ENCODE results near the gene CNTN3. TPM values are rescaled to one million over a fixed set of nuclear protein-coding genes. Genes with fewer than 3 reads are reported as not detected.

CNTN3 gene
- total and polyA plus RNA-seq, 9 donors: 3.9 to 12.5 (median 7.5) TPM

DNA sequence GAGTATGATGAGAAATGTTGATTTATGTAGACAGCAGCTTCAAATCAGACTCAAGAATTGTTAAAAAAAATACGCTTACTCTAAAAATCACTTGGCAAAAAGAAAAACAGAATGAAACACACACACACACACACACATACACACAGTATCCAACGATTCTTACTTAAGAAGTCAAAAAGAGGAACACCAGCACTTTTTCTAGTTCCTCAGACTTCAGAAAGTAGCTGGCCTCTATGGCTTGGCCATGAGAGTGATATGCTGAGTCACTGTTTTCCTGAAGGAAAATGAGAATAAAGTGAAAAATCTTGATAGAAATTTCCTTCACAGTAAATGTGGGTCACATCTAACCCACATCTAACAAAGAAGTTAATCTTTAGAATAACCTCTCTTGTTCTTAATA, 22.1 kb downstream of the CNTN3 start:
- no peak overlapping the region for H3K27ac ChIP-seq (ENCODE audit: low read length)
- no peaks in the 10 kb centered on the region for H3K36me3 ChIP-seq (ENCODE audit: control insufficient read depth, insufficient read depth, low read length)
- no peaks in the 10 kb centered on the region for H3K9me3 ChIP-seq (replicated peaks; ENCODE audit: control insufficient read depth, low read depth, low read length)
- H3K4me3 ChIP-seq (ENCODE audit: low read length): no peak overlapping the region
- H3K27me3 ChIP-seq (ENCODE audit: control insufficient read depth, insufficient read depth, low read length): no peaks in the 10 kb centered on the region
- H3K4me1 ChIP-seq (ENCODE audit: control insufficient read depth, insufficient read depth, low read length): peaks cover 7% of the 10 kb centered on the region
- peak; percentile 42 for DNase-seq
- WGBS (ENCODE audit: insufficient coverage): no CpG with 5 or more reads among the region's 2 CpGs

DNA sequence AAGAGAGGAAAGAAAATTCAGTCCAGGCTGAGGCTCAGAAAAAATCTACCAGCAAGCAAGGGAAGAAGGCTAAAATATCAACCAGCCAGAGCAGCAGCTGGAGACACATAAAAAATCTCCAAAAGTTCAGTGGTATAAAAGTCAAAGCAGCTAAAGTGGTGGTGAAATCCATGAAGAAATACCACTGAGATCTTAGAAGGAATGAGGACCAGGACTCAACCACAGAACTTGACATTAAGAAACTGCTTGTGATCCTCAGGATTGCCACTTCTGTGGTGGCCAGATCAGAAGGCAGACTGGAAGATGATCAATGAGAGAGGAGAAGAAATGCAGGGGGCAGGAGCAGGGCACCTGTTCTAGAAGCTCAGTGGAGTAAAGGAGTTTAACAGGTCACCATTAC, 22.5 kb downstream of the CNTN3 start:
- H3K27ac ChIP-seq (ENCODE audit: low read length): no peak overlapping the region
- peaks cover 7% of the 10 kb centered on the region for H3K4me1 ChIP-seq (ENCODE audit: control insufficient read depth, insufficient read depth, low read length)
- no peak for DNase-seq
- H3K27me3 ChIP-seq (ENCODE audit: control insufficient read depth, insufficient read depth, low read length): no peaks in the 10 kb centered on the region
- no peaks in the 10 kb centered on the region for H3K36me3 ChIP-seq (ENCODE audit: control insufficient read depth, insufficient read depth, low read length)
- H3K4me3 ChIP-seq (ENCODE audit: low read length): no peak overlapping the region
- no peaks in the 10 kb centered on the region for H3K9me3 ChIP-seq (replicated peaks; ENCODE audit: control insufficient read depth, low read depth, low read length)

DNA sequence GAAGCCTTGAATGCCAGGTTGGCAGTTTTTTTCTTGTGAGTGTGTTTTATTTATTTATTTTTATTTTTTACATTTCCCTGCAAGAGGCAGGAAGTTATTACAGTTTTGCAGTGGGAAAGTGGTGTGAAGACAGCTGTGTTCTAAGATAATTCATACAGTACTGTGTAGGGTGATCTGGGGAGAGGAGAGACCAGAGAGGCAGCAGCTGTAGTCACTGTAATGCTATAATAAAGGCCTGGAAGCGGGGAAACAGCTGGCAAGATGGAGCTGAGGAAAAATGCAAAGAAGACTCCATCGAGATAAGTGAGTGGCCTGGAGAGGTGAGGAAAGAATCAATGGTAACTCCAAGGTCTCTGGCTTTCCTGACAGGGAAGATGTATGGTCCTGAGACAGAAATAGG, 23.1 kb downstream of the CNTN3 start:
- Histone ChIP-seq H3K4me1 (ENCODE audit: control insufficient read depth, insufficient read depth, low read length) (peaks cover 7% of the 10 kb centered on the region), H3K27me3 (ENCODE audit: control insufficient read depth, insufficient read depth, low read length) (no peaks in the 10 kb centered on the region), H3K36me3 (ENCODE audit: control insufficient read depth, insufficient read depth, low read length) (no peaks in the 10 kb centered on the region), H3K9me3 (replicated peaks; ENCODE audit: control insufficient read depth, low read depth, low read length) (no peaks in the 10 kb centered on the region), H3K27ac (ENCODE audit: low read length) (no peak overlapping the region), H3K4me3 (ENCODE audit: low read length) (no peak overlapping the region)
- 52% methylated on average over 2 of the region's 2 CpGs for WGBS (ENCODE audit: insufficient coverage)
- DNase-seq: peak; percentile 55

DNA sequence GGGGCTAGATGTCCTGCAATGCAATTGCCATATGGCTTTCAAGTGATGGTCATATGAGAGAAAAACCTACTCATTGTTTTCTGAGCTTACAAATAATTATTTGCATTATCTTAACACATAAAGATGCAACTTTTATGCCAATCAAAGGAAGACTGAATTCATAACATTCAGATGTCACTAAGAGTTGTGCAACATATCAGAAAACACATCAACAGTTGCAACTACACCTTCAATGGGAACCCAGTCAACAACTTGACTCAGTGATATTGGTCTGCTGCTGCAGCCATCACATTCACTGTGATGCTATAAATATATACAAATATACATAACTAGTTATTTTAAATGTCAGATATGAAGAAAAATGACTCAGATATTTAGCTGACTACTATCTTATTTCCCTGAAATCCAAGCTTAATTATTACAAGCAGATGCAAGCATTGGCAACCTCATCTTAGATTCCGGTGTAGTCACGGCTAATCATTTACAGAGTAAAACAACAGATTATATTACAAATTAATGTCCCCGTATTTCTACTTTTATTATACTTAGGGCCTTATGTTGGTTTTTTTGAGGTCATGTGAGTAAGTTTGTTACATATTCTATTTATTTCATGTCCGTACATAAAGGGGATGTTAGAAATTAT, 23.7 kb downstream of the CNTN3 start:
- no peaks in the 10 kb centered on the region for H3K27me3 ChIP-seq (ENCODE audit: control insufficient read depth, insufficient read depth, low read length)
- DNase-seq: peak; percentile 12
- H3K9me3 ChIP-seq (replicated peaks; ENCODE audit: control insufficient read depth, low read depth, low read length): no peaks in the 10 kb centered on the region
- peaks cover 7% of the 10 kb centered on the region for H3K4me1 ChIP-seq (ENCODE audit: control insufficient read depth, insufficient read depth, low read length)
- WGBS (ENCODE audit: insufficient coverage): no CpG with 5 or more reads among the region's 4 CpGs
- no peak overlapping the region for H3K27ac ChIP-seq (ENCODE audit: low read length)
- no peak overlapping the region for H3K4me3 ChIP-seq (ENCODE audit: low read length)
- H3K36me3 ChIP-seq (ENCODE audit: control insufficient read depth, insufficient read depth, low read length): no peaks in the 10 kb centered on the region

DNA sequence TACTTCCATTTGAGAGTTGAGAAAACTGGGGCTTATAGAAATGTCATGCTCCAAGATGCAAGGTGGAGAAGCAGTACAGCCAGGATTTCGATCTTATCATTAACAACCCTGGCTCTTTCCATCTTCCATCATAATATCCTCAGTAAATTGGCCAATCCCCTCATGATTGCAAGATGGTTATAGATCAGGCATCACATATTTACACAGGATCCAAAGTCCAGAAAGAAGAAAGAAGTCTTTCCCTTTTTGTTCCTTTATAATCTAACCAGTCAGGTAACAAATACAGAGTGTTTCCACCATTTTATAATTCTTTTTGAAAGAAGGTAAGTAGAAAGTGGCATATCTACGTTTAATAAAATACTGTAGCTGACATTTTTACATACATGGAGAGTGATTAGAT, 29.7 kb downstream of the CNTN3 start:
- Histone ChIP-seq H3K36me3 (ENCODE audit: control insufficient read depth, insufficient read depth, low read length) (no peaks in the 10 kb centered on the region), H3K4me1 (ENCODE audit: control insufficient read depth, insufficient read depth, low read length) (no peaks in the 10 kb centered on the region), H3K4me3 (ENCODE audit: low read length) (no peak overlapping the region), H3K27ac (ENCODE audit: low read length) (no peak overlapping the region), H3K9me3 (replicated peaks; ENCODE audit: control insufficient read depth, low read depth, low read length) (no peaks in the 10 kb centered on the region), H3K27me3 (ENCODE audit: control insufficient read depth, insufficient read depth, low read length) (no peaks in the 10 kb centered on the region)
- WGBS (ENCODE audit: insufficient coverage): 100% methylated on average over 1 of the region's 2 CpGs
- DNase-seq: no peak

DNA sequence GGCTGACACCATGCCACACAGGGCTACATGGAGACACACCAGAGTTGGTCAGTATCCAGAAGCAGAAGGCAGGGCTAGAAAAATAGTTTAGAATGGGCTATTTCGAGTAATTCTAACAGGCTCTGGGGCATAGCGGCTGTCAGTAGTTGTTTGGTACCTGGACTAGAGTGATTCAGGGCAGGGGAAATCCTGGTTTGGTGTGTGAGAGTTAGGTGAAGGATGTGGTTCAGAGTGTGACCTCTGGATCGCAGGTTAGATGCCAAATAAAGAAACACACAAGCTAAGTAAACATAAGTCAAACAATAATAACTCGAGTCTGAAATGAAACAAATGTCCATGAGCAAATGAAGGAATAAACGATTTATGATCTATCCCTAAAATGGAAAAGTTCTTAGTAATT, 31.5 kb downstream of the CNTN3 start:
- Histone ChIP-seq H3K4me3 (ENCODE audit: low read length) (no peak overlapping the region), H3K9me3 (replicated peaks; ENCODE audit: control insufficient read depth, low read depth, low read length) (no peaks in the 10 kb centered on the region), H3K4me1 (ENCODE audit: control insufficient read depth, insufficient read depth, low read length) (no peaks in the 10 kb centered on the region), H3K27ac (ENCODE audit: low read length) (no peak overlapping the region), H3K27me3 (ENCODE audit: control insufficient read depth, insufficient read depth, low read length) (no peaks in the 10 kb centered on the region), H3K36me3 (ENCODE audit: control insufficient read depth, insufficient read depth, low read length) (no peaks in the 10 kb centered on the region)
- 90% methylated on average over 2 of the region's 5 CpGs for WGBS (ENCODE audit: insufficient coverage)
- no peak for DNase-seq

DNA sequence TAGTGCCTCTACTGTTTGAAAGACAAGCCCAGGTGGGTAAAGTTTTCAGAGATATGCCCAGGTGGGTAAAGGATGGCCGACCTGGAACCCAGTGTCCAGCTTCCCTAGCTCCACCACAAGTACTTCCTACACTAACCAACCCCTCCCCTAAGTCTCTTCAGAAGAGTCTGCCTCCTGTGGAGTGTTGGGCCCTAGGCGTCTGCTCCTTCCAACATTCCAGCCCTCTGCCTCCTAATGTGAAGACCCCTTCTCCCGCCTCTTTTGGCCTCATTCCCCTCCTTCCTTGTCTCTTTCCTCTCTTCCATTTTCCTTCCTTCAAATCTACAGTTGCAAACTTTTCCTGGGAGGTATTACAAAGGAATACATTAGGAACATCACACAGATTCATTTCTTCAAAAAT, 38.6 kb downstream of the CNTN3 start:
- Histone ChIP-seq H3K27me3 (ENCODE audit: control insufficient read depth, insufficient read depth, low read length) (no peaks in the 10 kb centered on the region), H3K4me1 (ENCODE audit: control insufficient read depth, insufficient read depth, low read length) (no peaks in the 10 kb centered on the region), H3K4me3 (ENCODE audit: low read length) (no peak overlapping the region), H3K36me3 (ENCODE audit: control insufficient read depth, insufficient read depth, low read length) (no peaks in the 10 kb centered on the region), H3K27ac (ENCODE audit: low read length) (no peak overlapping the region), H3K9me3 (replicated peaks; ENCODE audit: control insufficient read depth, low read depth, low read length) (no peaks in the 10 kb centered on the region)
- DNase-seq: no peak
- WGBS (ENCODE audit: insufficient coverage): 58% methylated on average over 2 of the region's 3 CpGs

DNA sequence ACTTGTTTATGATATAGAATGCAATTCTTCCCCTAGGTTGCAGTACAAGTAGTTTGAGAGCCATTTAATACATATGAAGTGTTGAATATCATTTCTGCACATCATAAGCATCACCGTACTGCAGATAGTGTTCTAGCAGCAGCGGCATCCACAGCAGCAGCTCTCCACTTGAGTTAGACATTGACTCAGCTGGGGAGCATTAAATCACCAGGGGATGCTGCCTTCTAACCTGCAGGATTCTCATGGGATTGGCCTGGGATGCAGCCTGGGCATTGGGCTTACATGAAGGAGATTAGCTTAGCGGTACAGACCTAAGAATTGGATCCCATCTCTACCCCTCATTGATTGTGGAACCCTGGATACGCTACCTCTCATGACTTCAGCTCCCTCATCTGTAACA, 43.3 kb downstream of the CNTN3 start:
- H3K27me3 ChIP-seq (ENCODE audit: control insufficient read depth, insufficient read depth, low read length): no peaks in the 10 kb centered on the region
- no peak for DNase-seq
- H3K27ac ChIP-seq (ENCODE audit: low read length): no peak overlapping the region
- no peak overlapping the region for H3K4me3 ChIP-seq (ENCODE audit: low read length)
- WGBS (ENCODE audit: insufficient coverage): no CpG with 5 or more reads among the region's 4 CpGs
- H3K4me1 ChIP-seq (ENCODE audit: control insufficient read depth, insufficient read depth, low read length): no peaks in the 10 kb centered on the region
- no peaks in the 10 kb centered on the region for H3K9me3 ChIP-seq (replicated peaks; ENCODE audit: control insufficient read depth, low read depth, low read length)
- no peaks in the 10 kb centered on the region for H3K36me3 ChIP-seq (ENCODE audit: control insufficient read depth, insufficient read depth, low read length)

Data from muscle of leg (tissue), 11 donors.